HFFc6 (cell line): Measurements from ENCODE around the gene FAF1. TPM values are rescaled to one million over a fixed set of nuclear protein-coding genes. Genes with fewer than 3 reads are reported as not detected.

Experiments
- DNase-seq: peaks from one replicate; pipeline ENCODE4 v3.0.0-alpha.2; 2018
- H3K27ac Mint-ChIP-seq: 2 replicates; pipeline ENCODE4 v1.8.0; 2020; ENCODE audit warnings: mild to moderate bottlenecking, mixed read lengths
- H3K27me3 Mint-ChIP-seq: 2 replicates; pipeline ENCODE4 v1.8.0; 2021; ENCODE audit warnings: mild to moderate bottlenecking, moderate library complexity, mixed read lengths; ENCODE audit not compliant: insufficient read depth
- H3K36me3 Mint-ChIP-seq: 2 replicates; pipeline ENCODE4 v1.8.0; 2021; ENCODE audit warnings: low read depth, mixed read lengths
- H3K4me1 Mint-ChIP-seq: 2 replicates; pipeline ENCODE4 v1.8.0; 2020; ENCODE audit warnings: low read depth, mixed read lengths
- H3K4me3 Mint-ChIP-seq: 2 replicates; pipeline ENCODE4 v1.8.0; 2020; ENCODE audit warnings: mild to moderate bottlenecking, moderate library complexity, mixed read lengths
- H3K9me3 Mint-ChIP-seq: 2 replicates; pipeline ENCODE4 v1.8.0; 2020; ENCODE audit warnings: mild to moderate bottlenecking, mixed read lengths
- total RNA-seq, 6 experiments: library from RNA; stranded (reverse); fragmentation: NEBNext Ultra II Directional; extraction: Animal tissue kit (Norgen Biotek cat#: 25700); gene quantifications; 2 replicates in 1 of 6; 3 replicates in 5 of 6; pipeline ENCODE4 v1.2.3, GENCODE V29; 2021
- TF ChIP-seq, protein P1 (sequence below): fragments of 200-600 bp; sonication (generic); IDR thresholded peaks from 2 replicates; pipeline ENCODE4 v1.5.0; 2021; ENCODE audit warnings: antibody characterized with exemption, mild to moderate bottlenecking

FAF1 gene
- total RNA-seq, 6 experiments from 2014 or later: 60.1 to 79.1 (median 67.8) TPM

DNA sequence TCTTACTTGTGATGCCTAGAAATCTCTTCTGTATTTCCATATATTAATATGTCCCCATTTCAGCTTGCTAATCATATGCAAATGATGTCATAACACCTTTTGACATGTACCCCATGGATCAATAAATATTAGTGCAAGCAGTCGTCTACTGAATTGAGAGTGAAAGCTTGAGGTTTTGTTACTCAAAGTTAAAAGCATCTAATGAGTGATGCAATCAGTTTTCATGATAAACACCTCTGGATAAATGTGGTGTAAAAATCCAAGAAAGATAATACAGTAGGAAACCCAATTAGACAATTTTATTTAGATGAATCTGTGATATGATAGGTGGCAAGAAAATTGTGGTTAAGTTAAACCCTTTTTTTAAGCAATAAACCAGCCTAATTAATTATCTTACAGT, 395.6 kb downstream of the FAF1 start:
- Mint-ChIP-seq H3K4me3 (no peak overlapping the region), H3K4me1 (peaks cover 15% of the 10 kb centered on the region; the same call in 1 of the 2 replicates)

DNA sequence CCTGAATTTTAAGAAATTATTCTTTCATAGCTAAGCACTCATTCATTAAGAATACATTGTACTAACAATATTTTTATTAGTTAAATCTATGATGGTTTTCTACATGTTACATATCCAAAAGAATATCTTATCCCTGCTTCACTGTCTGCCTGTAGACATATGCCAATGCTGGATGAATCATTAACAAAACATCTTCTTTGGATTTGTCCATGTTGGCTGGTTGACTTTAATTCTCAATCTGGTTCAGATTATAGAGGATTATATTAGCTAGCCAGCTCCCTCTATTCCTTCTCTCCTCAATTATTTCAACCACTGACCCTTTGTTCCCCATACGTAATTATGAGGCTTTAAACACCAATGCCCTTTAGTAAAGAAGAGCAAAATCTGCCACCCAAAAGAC, 398.0 kb downstream of the FAF1 start:
- Mint-ChIP-seq H3K4me1 (peaks cover 15% of the 10 kb centered on the region; the same call in 1 of the 2 replicates), H3K27me3 (peaks cover 3% of the 10 kb centered on the region; the same call in 1 of the 2 replicates), H3K27ac (no peak overlapping the region), H3K4me3 (no peak overlapping the region), H3K9me3 (no peaks in the 10 kb centered on the region), H3K36me3 (no peaks in the 10 kb centered on the region; the same call in 1 of the 2 replicates)
- TF ChIP-seq, protein P1, sequence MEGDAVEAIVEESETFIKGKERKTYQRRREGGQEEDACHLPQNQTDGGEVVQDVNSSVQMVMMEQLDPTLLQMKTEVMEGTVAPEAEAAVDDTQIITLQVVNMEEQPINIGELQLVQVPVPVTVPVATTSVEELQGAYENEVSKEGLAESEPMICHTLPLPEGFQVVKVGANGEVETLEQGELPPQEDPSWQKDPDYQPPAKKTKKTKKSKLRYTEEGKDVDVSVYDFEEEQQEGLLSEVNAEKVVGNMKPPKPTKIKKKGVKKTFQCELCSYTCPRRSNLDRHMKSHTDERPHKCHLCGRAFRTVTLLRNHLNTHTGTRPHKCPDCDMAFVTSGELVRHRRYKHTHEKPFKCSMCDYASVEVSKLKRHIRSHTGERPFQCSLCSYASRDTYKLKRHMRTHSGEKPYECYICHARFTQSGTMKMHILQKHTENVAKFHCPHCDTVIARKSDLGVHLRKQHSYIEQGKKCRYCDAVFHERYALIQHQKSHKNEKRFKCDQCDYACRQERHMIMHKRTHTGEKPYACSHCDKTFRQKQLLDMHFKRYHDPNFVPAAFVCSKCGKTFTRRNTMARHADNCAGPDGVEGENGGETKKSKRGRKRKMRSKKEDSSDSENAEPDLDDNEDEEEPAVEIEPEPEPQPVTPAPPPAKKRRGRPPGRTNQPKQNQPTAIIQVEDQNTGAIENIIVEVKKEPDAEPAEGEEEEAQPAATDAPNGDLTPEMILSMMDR: no peak
- DNase-seq: no peak

More for the DNA sequence above, 395.6 kb downstream of the FAF1 start:
- no peaks in the 10 kb centered on the region; the same call in 1 of the 2 replicates for H3K36me3 Mint-ChIP-seq
- DNase-seq: no peak
- TF ChIP-seq, protein P1: no peak
- no peak overlapping the region for H3K27ac Mint-ChIP-seq
- peaks cover 3% of the 10 kb centered on the region; the same call in 1 of the 2 replicates for H3K27me3 Mint-ChIP-seq
- H3K9me3 Mint-ChIP-seq: no peaks in the 10 kb centered on the region

GRCh38 chr1:50559421-50559820, 400.6 kb downstream of the FAF1 start:
- peaks cover 3% of the 10 kb centered on the region; the same call in 1 of the 2 replicates for H3K27me3 Mint-ChIP-seq
- no peak overlapping the region for H3K4me3 Mint-ChIP-seq
- H3K36me3 Mint-ChIP-seq: no peaks in the 10 kb centered on the region; the same call in 1 of the 2 replicates
- TF ChIP-seq, protein P1: no peak
- H3K27ac Mint-ChIP-seq: no peak overlapping the region
- H3K9me3 Mint-ChIP-seq: no peaks in the 10 kb centered on the region
- DNase-seq: no peak
- H3K4me1 Mint-ChIP-seq: peaks cover 19% of the 10 kb centered on the region

GRCh38 chr1:50553921-50554320, 406.1 kb downstream of the FAF1 start:
- Mint-ChIP-seq H3K27me3 (no peaks in the 10 kb centered on the region), H3K9me3 (no peaks in the 10 kb centered on the region), H3K4me3 (no peak overlapping the region), H3K36me3 (no peaks in the 10 kb centered on the region), H3K4me1 (peaks cover 39% of the 10 kb centered on the region), H3K27ac (no peak overlapping the region)
- TF ChIP-seq, protein P1: no peak
- no peak for DNase-seq

DNA sequence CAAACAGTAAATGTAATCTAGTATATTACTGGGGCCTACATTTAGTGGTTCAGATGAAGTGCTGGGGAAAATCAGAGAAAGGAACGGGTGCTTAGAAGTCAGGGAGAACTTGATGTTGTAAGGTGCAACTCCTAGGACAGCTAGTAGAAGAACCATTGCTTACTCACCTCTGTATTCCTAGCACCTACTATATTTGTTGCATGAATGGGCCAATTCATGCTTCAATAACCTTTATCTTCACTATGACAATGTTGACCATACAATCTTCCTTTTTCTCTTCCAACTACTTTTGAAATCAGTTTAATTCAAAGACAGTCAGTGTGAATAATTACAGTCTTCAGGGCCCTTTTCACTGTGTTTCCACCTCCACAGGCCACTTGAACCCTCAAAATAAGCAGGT, 411.8 kb downstream of the FAF1 start:
- DNase-seq: no peak
- peaks cover 39% of the 10 kb centered on the region for H3K4me1 Mint-ChIP-seq
- H3K36me3 Mint-ChIP-seq: no peaks in the 10 kb centered on the region
- TF ChIP-seq, protein P1: no peak
- no peaks in the 10 kb centered on the region for H3K9me3 Mint-ChIP-seq
- no peak overlapping the region for H3K27ac Mint-ChIP-seq
- no peaks in the 10 kb centered on the region for H3K27me3 Mint-ChIP-seq
- no peak overlapping the region for H3K4me3 Mint-ChIP-seq
